GM12878 (cell line): ENCODE results near the gene ST8SIA1. TPM values are rescaled to one million over a fixed set of nuclear protein-coding genes. Genes with fewer than 3 reads are reported as not detected.

Experiments
- ATAC-seq: fragments of 200-7000 bp; cut with Tn5 transposase; 3 replicates; pipeline ENCODE4 v1.9.1; 2020; ENCODE audit warnings: mild to moderate bottlenecking, moderate library complexity
- BruUV-seq: library from RNA; stranded (reverse); fragments of 400-500 nt; replicated peaks from 2 replicates; lab custom pipeline; 2021; lab: Mats Ljungman, UMichigan
- CTCF ChIA-PET: fragments of 300-600 bp; sonication (Branson Sonifier 250); formaldehyde crosslinking; extraction: SDS; loops from one replicate; lab custom pipeline; 2021; ENCODE audit warnings: inconsistent platforms; lab: Yijun Ruan, JAX
- POLR2A ChIA-PET: fragments of 350-600 bp; formaldehyde crosslinking; extraction: SDS; loops from one replicate; lab custom pipeline; 2021; ENCODE audit warnings: inconsistent platforms; lab: Charles Lee
- RAD21 ChIA-PET: fragments of 300-600 bp; sonication (Branson Sonifier 250); formaldehyde crosslinking; loops from one replicate; lab custom pipeline; 2023; ENCODE audit warnings: antibody characterized with exemption; ENCODE audit not compliant: unreplicated experiment; lab: Charles Lee
- SMC1A ChIA-PET: fragments of 300-600 bp; sonication (Branson Sonifier 250); formaldehyde crosslinking; loops from one replicate; lab custom pipeline; 2023; ENCODE audit not compliant: unreplicated experiment, uncharacterized antibody; lab: Charles Lee
- DNase-seq: peaks from one replicate; pipeline ENCODE4 v3.0.0-alpha.2; 2011; ENCODE audit warnings: low read depth, low spot score
- FAIRE-seq: peaks from 3 replicates; lab custom pipeline; 2011; peaks lifted over from hg19 to GRCh38; lab: Jason Lieb, UNC
- H2AFZ ChIP-seq: 2 replicates; pipeline ENCODE4 v1.6.0; 2011; ENCODE audit warnings: low read depth, low read length, control low read depth; ENCODE audit not compliant: control insufficient read depth
- H3K27ac ChIP-seq: 2 replicates; pipeline ENCODE4 v1.5.1; 2011; ENCODE audit warnings: control low read depth; ENCODE audit not compliant: control insufficient read depth, insufficient read depth
- H3K27me3 ChIP-seq, 2 experiments: replicated peaks in 1 of 2; 2 replicates each; pipeline versions ENCODE4 v1.6.0 to v1.6.1; 2011; ENCODE audit warnings: low read length in 1 of 2; ENCODE audit not compliant: control insufficient read depth in 2 of 2, insufficient read depth in 2 of 2
- H3K36me3 ChIP-seq, 2 experiments: 2 replicates each; pipeline ENCODE4 v1.5.1; 2011; ENCODE audit warnings: low read length in 1 of 2; ENCODE audit not compliant: control insufficient read depth in 2 of 2, insufficient read depth in 2 of 2
- H3K4me1 ChIP-seq: 2 replicates; pipeline ENCODE4 v1.6.1; 2011; ENCODE audit warnings: mild to moderate bottlenecking, low read length, moderate library complexity, mixed read lengths; ENCODE audit not compliant: control insufficient read depth, insufficient read depth
- H3K4me2 ChIP-seq: 2 replicates; pipeline ENCODE4 v1.6.0; 2011; ENCODE audit warnings: control low read depth; ENCODE audit not compliant: control insufficient read depth, insufficient read depth
- H3K4me3 ChIP-seq: fragments of 200-600 bp; sonication (generic); 2 replicates; pipeline ENCODE4 v1.5.1; 2016
- H3K79me2 ChIP-seq: 2 replicates; pipeline ENCODE4 v1.6.0; 2011; ENCODE audit warnings: low read length; ENCODE audit not compliant: control insufficient read depth, insufficient read depth
- H3K9ac ChIP-seq: 2 replicates; pipeline ENCODE4 v1.8.0; 2011; ENCODE audit warnings: low read length, control low read depth, mixed read lengths; ENCODE audit not compliant: control insufficient read depth, insufficient read depth
- H3K9me3 ChIP-seq: replicated peaks from 3 replicates; pipeline ENCODE4 v1.5.1; 2011; ENCODE audit warnings: mild to moderate bottlenecking, low read length; ENCODE audit not compliant: control insufficient read depth, insufficient read depth
- H4K20me1 ChIP-seq: 2 replicates; pipeline ENCODE4 v1.6.0; 2011; ENCODE audit not compliant: control insufficient read depth, insufficient read depth
- HDAC2 ChIP-seq: fragments of 200-600 bp; sonication (generic); IDR thresholded peaks from 2 replicates; pipeline ENCODE4 v1.6.1; 2017
- IKZF1 ChIP-seq: fragments of 450-650 bp; conservative IDR thresholded peaks from 2 replicates; pipeline ENCODE4 v1.6.1; 2017; ENCODE audit warnings: antibody characterized with exemption, mild to moderate bottlenecking
- KAT2A ChIP-seq: conservative IDR thresholded peaks from 2 replicates; pipeline ENCODE4 v1.6.1; 2011; ENCODE audit warnings: low read depth, low read length; ENCODE audit not compliant: control insufficient read depth
- MYC ChIP-seq: IDR thresholded peaks from 2 replicates; pipeline ENCODE4 v1.6.1; 2011; ENCODE audit warnings: mild to moderate bottlenecking, low read length, moderate library complexity, inconsistent platforms; ENCODE audit not compliant: insufficient read depth, insufficient replicate concordance, insufficient read length, severe bottlenecking
- NRF1 ChIP-seq: conservative IDR thresholded peaks from 2 replicates; pipeline ENCODE4 v1.6.1; 2011; ENCODE audit warnings: mild to moderate bottlenecking, low read depth, low read length, improper control_type of control experiment
- RFX5 ChIP-seq: IDR thresholded peaks from 2 replicates; pipeline ENCODE4 v1.6.1; 2011; ENCODE audit warnings: low read depth, low read length, improper control_type of control experiment
- WGBS: methylation state at CpG from one replicate; pipeline ENCODE4 v1.1.6; 2016; ENCODE audit warnings: low lambda C conversion rate; ENCODE audit not compliant: insufficient replicate concordance, insufficient coverage; ENCODE audit errors: missing lambda C conversion rate; 5-methylcytosine and 5-hydroxymethylcytosine counted together
- in situ Hi-C: fragments of 300-500 bp; cut with MboI; formaldehyde crosslinking; loops from 9 replicates; pipeline ENCODE4 v1.14.3; 2018; ENCODE audit warnings: mixed read lengths
- intact Hi-C: fragments of 100-400 bp; cut with micrococcal nuclease; formaldehyde crosslinking; loops from one replicate; pipeline ENCODE4 v1.14.2; 2022; ENCODE audit not compliant: unreplicated experiment
- polyA plus RNA-seq, 11 experiments: library from polyadenylated mRNA; depleted of rRNA in 4 of 11; unstranded in 6 of 11; stranded (reverse) in 5 of 11; fragments of >200 nt; fragmentation: Nextera tagmentation in 4 of 11; fragmentation: Illumina TruSeq in 1 of 11; extraction: Ambion mirVana in 4 of 11; extraction: Trizol in 1 of 11; gene quantifications; 1 replicate in 1 of 11; 2 replicates in 10 of 11; pipeline versions ENCODE4 v1.2.1 to v1.2.3, GENCODE V29; 2011 to 2016; ENCODE audit warnings: inconsistent platforms in 2 of 11, missing spikeins in 2 of 11, low read depth in 1 of 11
- total RNA-seq, 4 experiments: library from RNA; depleted of rRNA in 3 of 4; stranded (reverse); fragments of >200 nt in 3 of 4; fragmentation: Illumina TruSeq in 1 of 4; extraction: Trizol in 1 of 4; gene quantifications; 2 replicates each; pipeline versions ENCODE4 v1.2.1 to v1.2.3, GENCODE V29; 2013 to 2021
- TF ChIP-seq, protein P1 (sequence below): fragments of 450-650 bp; conservative IDR thresholded peaks from 2 replicates; pipeline ENCODE4 v1.6.1; 2017; ENCODE audit warnings: mild to moderate bottlenecking, moderate library complexity

ST8SIA1 gene
- total and polyA plus RNA-seq, 10 of the 15 experiments (the other 5 are each of a cell fraction or from before 2014, with no cell fraction given) = 0.23 to 0.35 (median 0.23) TPM; not detected in 7

GRCh38 chr12:22223356-22223755 lies 111.2 kb downstream of the ST8SIA1 start:
- TF ChIP-seq MYC (no peak), NRF1 (no peak), RFX5 (no peak), HDAC2 (no peak), IKZF1 (no peak), KAT2A (no peak)
- TF ChIP-seq, protein P1, sequence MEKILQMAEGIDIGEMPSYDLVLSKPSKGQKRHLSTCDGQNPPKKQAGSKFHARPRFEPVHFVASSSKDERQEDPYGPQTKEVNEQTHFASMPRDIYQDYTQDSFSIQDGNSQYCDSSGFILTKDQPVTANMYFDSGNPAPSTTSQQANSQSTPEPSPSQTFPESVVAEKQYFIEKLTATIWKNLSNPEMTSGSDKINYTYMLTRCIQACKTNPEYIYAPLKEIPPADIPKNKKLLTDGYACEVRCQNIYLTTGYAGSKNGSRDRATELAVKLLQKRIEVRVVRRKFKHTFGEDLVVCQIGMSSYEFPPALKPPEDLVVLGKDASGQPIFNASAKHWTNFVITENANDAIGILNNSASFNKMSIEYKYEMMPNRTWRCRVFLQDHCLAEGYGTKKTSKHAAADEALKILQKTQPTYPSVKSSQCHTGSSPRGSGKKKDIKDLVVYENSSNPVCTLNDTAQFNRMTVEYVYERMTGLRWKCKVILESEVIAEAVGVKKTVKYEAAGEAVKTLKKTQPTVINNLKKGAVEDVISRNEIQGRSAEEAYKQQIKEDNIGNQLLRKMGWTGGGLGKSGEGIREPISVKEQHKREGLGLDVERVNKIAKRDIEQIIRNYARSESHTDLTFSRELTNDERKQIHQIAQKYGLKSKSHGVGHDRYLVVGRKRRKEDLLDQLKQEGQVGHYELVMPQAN = no peak
- CTCF ChIA-PET = no interaction called here

More at GRCh38 chr12:22223356-22223755, 111.2 kb downstream of the ST8SIA1 start:
- no TSS peak for BruUV-seq
- ChIA-PET RAD21 (no interaction called here), POLR2A (no interaction called here), SMC1A (no interaction called here)
- in situ Hi-C loops (no loop called here), intact Hi-C loops (no loop called here)
- Histone ChIP-seq H3K27ac (no peak overlapping the region), H3K27me3 (no peaks in the 10 kb centered on the region), H4K20me1 (no peaks in the 10 kb centered on the region), H3K4me3 (no peak overlapping the region), H3K36me3 (no peaks in the 10 kb centered on the region), H2AFZ (no peak overlapping the region), H3K9me3 (no peaks in the 10 kb centered on the region), H3K4me2 (no peak overlapping the region), H3K4me1 (no peaks in the 10 kb centered on the region), H3K79me2 (no peaks in the 10 kb centered on the region), H3K9ac (no peak overlapping the region)
- no peak for ATAC-seq
- FAIRE-seq = no peak
- DNase-seq = no peak
- WGBS = 30% methylated on average over 4 of the region's 4 CpGs
